Cardiac septum (tissue), 1 donor: ENCODE results near the gene RCL1. TPM values are rescaled to one million over a fixed set of nuclear protein-coding genes. Genes with fewer than 3 reads are reported as not detected.

ENCODE experiments used
- DNase-seq: peaks from one replicate; pipeline ENCODE4 v3.0.0-alpha.2; 2020; ENCODE audit warnings: low spot score
- intact Hi-C: fragments of 100-400 bp; cut with DNase I; formaldehyde crosslinking; loops from one replicate; pipeline ENCODE4 v1.14.0; 2022
- total RNA-seq: library from RNA; stranded (reverse); fragmentation: NEBNext Ultra II Directional; extraction: Animal tissue kit (Norgen Biotek cat#: 25700); gene quantifications from one replicate; pipeline ENCODE4 v1.2.1, GENCODE V29; 2021
- donor health status: DM: no; HTN: no; CAD: no.

RCL1 gene
- total RNA-seq, 1 donor from 2014 or later: 8.5 TPM

DNA sequence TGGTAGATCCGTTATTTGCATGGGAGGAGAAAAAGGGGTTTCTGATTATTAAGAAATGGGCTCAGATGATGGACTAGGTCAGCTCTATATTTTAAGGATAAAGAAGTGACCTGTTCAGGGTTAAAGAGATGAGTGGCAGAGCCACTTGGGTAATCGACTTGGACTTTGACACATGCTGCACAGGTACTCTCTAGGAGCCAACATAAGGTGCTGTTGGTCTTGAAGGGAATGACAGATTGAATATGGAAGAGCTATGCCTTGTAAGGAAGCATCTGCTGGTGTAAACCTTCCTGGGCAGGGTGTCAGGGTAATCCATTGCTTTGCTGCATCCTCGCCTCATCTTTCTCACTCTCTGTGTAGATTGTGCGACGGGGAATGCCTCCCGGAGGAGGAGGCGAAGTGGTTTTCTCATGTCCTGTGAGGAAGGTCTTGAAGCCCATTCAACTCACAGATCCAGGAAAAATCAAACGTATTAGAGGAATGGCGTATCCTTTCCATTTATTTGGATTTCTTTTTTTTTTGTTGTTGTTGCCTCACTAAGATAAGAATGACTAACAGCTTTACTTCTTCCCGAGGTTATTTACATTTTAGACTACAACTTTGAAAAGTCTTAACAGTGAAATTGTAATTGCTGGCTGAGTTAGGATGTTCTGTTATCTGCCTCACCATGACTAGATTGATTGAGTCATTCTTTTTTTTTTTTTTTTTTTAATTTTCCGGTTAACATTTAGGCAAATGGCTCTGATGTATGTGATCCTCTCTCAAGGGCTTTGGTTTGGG, 41.2 kb downstream of the RCL1 start:
- intact Hi-C loops: no loop called here

DNA sequence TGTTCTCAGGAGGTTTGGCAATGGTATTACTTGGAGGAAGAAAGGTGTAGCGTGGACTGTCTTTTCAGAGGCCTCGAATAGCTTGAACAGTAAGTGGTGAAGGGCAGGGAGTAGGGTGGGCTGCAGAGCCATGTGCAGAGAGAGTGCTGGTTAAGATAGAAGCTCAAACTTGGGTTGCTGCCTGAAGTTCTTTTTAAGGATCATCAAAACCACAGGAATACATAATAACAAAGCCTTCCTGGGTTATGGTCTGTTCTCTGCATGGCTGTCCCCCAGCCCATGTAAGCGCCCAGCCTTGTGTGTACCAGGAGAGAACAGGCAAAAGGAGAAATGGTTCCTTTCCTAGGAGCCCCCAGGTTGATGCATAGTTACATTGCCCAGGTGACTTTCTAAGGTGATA, 43.9 kb downstream of the RCL1 start:
- intact Hi-C loops: no loop called here
- DNase-seq: no peak

More for the DNA sequence above, 41.2 kb downstream of the RCL1 start:
- DNase-seq: no peak

DNA sequence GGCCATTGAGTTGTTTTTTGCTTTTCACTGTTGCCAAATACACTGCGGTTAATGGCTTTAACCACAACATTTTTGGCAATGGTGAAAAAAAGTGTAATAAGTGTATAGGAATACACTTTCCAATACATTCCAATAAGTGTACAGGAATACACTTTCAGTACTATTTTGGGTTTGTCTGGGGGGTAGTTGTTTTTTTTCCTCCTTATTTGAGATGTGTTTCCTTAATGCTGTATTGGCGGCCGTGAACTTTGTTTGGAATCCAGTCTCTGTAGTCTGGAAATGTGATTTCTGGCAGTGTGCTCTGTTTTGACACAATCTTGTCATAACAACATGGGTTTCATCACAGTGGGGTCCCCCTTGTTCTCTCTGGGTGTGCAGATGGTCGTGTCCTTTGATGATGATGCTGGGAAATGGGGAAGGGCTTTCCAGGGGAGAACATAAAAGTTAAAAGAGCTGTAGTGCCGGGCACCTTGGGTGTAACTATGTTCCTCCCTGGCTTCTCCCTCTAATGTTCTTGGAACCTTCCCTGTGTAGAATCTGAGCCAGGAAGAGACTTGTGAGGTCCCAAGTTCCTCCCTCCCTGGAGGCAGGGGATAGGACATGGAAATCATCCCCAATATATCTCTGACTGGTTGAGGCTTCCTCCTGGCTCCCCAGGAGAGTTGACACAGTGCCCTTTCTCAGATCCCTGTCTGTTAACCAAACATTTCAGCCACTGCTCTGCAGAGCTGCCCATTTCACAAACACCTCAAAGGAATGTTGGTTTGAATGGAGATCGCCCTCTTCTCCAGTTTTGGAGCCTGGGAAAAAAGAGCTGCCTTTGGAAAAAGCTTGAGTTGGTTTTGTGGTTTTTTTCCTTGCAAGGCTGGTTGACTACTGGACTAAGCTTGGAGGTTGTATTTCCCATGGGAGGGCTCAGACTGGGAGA, 44.8 kb downstream of the RCL1 start:
- intact Hi-C loops: no loop called here
- DNase-seq: no peak

DNA sequence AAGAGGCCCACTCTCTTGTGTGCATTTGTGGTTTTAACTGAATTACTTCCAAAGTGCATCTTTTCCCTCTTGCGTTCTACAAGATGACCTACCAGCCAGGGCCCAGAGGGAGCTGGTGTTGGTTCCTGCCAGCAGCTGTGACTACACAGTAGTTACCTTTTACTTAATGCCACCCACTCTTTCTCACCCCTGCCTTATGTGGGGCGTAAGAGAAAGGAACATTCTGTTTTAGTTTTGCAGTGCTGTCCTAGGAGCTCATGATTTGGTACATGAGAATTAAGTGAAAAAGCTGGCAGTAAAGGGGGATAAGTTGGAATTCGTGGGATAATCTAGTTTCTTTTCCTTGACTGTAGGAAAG, 45.4 kb downstream of the RCL1 start:
- no peak for DNase-seq
- intact Hi-C loops: no loop called here

DNA sequence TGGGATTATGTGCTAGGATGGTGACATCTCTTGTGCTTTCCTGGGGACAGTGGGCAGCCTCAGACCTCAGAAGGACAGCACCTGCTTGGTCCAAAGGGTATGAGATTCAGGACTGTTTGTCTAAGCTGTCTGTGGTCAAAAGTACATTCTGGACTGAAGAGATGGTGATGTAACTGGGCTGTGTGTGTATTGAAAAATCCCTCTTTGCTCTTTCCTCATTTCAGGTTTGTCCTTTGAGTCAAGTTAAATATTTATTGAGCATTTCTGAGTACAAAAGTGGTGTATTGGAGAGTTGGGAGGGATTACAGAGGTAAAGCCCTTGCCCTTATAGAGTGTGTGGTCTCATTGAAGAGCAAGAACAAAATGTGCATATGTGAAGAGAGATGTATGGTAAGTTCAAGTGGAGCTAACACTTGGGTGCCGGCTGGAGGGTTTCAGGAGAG, 46.7 kb downstream of the RCL1 start:
- no peak for DNase-seq

DNA sequence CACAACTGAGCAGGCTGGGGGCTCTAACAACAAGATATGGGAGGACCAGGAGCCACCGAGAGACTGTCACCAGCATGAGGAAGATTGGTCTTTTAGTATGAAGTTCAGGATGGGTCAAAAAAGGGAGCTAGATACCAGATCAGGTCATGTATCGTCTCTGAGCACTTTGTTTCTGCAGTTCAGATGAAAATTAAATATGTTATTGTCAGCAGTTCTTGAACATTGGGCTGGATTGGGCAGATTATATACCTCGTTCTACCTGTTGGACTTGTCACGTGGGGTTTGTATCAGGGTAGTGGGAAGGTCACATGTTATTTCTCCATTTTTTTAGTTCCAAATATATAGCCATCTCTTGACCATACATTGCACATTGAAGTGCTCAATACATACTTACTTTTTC, 47.3 kb downstream of the RCL1 start:
- DNase-seq: no peak
- intact Hi-C loops: loop anchor here (5.0 kb wide), 1 partner anchor 147 kb away; the partner anchor contains the start of gene JAK2

More for the DNA sequence above, 46.7 kb downstream of the RCL1 start:
- intact Hi-C loops: no loop called here

DNA sequence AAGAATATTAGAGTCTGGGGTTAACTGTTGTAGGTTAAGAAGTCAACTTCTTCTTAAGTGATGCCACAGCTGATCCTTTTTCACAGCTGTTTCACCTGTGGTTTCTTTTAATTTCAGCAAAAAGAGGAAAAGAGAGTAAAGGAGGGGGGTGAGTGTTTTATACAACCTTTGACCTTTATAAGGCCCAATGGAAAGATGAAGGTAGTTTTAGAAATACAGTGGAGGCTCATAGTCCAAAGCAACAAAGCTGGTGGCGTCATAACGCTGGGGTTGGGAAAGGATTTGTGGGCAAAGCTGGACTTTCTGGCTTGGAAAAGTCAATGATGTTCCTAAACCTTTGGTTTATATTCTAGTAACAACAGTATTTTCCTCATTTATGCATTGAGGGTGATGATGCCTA, 49.5 kb downstream of the RCL1 start:
- no peak for DNase-seq

DNA sequence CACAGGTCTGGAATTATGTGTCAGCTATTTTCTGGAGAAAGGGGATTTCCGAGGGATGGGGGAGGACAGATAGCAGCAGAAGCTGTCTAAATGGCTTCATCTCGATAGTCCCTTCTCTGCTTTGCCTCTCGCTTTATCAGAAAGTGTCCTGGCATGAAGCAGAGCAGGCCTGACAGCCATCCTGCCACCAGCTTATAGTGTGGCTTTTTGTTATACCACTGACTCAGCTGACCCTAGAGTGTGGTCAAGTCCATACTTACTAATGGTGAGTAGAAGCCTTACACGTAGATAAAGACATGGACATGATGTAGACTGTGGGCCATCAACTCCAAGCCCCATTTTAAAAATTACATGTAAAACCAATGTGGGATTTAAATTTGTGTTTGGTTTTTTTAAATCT, 50.0 kb downstream of the RCL1 start:
- no peak for DNase-seq
- intact Hi-C loops: loop anchor here (5.0 kb wide), 1 partner anchor 145 kb away; the partner anchor contains the start of gene JAK2

More for the DNA sequence above, 49.5 kb downstream of the RCL1 start:
- intact Hi-C loops: loop anchor here (5.0 kb wide), 1 partner anchor 145 kb away; the partner anchor contains the start of gene JAK2

DNA sequence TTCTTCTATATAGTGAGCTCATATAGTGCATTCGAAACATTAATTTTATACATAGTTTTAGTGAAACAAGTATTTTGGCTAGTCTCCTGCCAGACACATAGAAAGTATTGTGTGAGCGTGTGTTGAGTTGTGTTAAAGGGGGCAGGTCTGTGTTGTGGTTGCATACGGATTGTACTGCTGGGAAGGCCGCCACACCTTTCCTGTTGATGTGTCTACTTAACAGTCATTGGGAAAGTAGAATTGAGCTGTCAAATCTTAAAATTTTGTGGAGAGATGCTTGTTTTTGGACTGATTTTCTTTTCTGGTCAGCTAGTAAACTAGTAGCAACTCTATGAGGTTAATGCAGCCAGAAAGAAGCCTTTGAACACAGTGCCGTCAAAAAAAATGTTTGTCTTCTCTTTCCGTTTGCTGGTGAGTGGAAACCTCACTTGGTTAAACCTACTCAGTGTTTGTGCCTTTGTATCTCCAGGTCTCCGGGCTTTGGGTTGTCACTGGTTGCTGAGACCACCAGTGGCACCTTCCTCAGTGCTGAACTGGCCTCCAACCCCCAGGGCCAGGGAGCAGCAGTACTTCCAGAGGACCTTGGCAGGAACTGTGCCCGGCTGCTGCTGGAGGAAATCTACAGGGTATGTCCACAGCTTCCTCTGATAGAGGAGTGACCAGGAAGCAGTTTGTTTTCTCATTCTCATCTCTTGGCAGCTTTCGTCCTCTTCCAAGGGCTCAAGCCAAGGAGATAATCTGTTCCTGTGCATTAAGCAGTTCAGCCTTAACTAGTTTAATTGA, 51.5 kb downstream of the RCL1 start:
- no peak for DNase-seq
- intact Hi-C loops: loop anchor here (5.0 kb wide), 1 partner anchor 143 kb away; the partner anchor contains the start of gene JAK2

DNA sequence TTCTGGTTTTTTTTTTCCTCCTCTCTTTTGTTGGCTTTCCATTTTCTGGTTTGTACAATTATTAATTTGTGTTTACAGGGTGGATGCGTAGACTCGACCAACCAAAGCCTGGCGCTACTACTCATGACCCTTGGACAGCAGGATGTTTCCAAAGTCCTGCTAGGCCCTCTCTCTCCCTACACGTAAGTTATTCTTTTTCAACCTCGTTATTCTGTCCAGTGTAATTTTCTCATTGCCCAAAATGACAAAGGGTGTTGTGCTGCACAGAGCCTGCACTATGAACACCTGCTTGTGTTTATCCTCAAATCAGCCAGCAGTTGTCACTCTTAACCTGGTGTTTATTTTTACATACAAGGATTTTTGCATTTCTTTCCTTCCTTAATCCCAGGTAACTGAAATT, 56.6 kb downstream of the RCL1 start:
- intact Hi-C loops: no loop called here
- no peak for DNase-seq

DNA sequence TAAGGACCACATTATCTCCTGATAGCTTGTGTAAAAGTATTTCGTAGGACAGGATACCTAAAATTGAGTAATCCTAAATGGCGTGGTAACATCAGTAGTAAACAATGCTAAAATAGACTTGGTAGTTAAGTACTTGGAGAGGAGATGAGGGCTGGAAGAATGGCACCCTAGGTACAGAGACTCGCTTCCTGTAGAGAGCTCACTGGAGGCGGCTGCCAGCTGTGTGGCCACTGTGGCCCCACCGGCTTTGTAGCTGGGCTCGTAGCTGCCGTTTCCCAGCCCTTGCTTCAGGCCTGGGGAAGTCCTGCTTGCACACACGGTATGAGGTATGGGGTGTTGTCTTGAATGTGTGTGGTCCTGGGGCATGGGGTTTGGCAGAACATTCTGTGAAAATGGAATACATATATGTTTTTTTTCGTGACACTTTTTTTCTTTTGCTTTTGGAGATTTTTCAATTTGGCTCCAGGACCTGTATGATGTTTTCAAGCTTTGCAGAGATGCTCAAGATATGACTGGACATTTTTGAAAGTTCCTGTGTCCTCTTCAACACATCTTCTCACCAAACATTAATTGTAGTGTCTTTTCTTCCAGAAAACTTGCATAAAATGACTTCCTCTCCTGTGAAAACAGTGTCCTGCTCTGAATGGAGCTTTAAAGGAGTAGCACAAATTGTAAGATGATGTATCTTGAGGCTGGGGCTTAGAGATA, 58.0 kb downstream of the RCL1 start:
- intact Hi-C loops: no loop called here
- peak; percentile 79 for DNase-seq

DNA sequence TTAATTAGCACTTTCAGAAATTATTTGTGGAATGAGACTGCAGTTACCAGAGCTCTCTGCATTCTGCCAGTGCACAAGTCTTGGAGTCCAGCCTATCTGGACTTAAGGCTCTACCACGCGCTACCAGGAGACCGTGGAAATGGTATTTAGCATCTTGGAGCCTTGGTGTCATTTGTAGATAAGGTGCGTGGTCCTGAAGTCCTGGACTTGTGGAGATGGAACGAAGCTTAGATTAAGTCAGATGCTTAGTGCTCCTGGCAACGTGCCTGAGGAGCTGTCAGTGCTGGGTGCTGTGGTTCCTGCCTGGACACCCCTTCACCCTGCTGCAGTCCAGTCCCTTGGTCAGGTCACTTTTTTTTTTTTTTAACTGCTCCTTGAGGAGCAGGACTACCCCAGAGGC, 59.7 kb downstream of the RCL1 start:
- no peak for DNase-seq
- intact Hi-C loops: no loop called here

DNA sequence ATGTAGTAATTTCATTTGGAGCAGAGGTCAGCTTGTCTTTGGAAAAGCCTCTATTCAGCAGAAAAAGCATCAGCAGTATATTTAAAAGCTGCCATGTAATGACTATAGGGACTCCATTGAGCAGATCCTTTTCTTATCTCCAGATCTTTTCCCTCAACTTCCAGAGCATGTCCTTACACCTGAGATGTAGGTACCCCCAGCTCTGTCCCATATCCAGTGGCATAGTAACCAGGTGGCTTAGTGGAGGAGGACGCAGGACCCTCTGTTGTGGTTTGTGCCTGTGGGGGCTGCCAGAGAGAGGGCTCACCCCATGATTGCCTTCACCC, 61.5 kb downstream of the RCL1 start:
- intact Hi-C loops: no loop called here
- no peak for DNase-seq

DNA sequence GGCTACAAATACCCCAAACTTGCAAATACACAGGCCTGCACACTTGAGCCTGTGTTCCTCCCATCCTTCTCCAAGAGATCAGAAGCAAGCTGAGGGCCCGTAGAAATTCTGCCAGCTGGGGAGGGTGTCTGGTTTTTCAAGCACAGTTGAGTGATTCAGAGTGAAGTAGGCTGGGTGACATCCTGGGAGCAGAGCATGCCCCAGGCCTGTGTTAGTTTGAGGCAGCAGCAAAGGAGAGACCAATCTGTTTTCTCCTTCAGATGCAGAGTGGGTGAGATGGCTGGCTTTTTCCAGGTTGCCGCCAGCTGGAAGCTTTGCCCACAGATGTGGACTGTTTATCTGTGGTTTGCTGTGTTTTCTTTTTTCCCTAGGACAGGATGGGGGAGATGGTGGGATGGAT, 63.1 kb downstream of the RCL1 start:
- intact Hi-C loops: no loop called here
- no peak for DNase-seq

DNA sequence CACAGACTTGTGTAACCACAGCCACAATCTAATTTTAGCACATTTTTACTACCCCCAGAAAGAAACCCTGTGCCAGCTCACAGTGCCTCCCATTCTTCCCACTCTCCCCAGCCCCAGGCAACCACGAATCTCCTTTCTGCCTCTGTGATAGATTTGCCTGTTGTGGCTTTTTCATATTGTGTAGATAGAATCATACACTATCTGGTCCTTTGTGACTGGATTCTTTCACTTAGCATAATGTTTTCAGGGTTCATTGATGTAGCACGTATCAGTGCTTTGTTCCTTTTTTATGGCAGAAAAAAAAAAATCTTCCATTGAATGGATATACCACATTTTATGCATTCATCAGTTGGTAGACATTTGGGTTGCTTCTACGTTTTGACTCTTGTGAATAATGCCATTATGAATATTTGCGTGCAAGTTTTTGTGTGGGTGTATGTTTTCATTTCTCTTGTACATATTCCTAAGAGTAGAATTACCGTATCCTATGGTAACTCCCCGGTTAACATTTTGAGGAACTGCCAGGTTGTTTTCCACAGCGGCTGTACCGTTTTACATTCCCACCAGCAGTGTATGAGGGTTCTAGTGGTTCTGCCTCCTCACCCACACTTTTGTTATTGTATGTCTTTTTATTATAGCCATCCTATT, 64.5 kb downstream of the RCL1 start:
- intact Hi-C loops: no loop called here
- DNase-seq: no peak

DNA sequence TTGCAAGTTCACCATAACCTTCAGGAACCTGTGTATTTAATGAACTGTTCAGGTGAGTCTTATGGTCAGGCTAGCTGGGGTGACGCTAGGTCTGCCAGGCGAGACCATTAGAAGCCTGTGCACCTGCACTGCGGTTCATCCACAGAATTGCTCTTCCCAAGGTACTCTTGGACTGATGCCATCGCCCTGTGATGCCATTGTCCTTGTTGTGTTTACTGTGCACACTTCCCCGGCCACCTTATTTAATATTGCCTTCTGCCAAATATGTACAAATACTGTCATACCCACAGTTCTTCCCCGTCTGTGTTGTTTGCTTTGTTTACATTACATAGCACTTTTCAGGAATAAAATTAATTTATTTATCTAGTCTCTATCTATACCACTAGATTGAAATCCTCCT, 66.3 kb downstream of the RCL1 start:
- DNase-seq: no peak
- intact Hi-C loops: no loop called here

DNA sequence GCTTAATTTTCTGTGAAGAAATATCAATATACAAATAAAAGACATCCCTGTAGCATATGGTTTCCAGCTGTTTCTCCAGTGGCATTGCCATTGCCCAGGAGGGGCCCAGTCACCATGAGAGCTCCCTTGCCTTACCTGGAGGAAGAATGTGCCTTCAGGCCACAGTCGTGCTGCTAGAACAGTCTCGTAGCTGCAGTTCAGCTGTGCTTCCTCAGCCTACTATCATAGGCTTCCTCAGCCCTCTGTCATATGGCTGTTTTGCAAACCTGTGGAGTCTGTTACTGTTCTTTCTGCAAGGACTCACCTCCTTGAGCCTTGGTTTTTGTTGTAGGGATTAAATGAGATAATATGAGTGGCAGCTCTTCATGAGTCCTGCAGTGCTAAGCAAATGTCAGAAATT, 67.6 kb downstream of the RCL1 start:
- intact Hi-C loops: no loop called here
- no peak for DNase-seq

DNA sequence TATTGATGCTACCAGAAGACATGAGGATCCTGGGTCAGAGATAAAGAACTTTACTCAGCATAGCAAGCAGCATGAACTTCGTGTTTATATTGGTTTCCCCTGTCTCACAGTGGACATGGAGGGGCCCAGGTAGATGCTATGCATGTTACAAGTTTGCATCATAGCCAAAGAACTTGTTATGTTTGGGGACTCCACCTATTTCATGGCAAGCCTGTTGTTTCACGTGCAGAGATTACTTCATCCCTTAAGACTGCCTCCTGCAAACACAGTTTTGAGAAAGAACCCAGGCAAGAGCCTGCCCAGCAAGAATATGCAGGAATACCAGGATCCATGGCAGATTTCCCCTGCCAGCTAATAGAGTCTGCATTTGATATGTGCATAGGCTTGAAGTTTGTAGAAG, 68.4 kb downstream of the RCL1 start:
- DNase-seq: no peak
- intact Hi-C loops: no loop called here
